ENCODE results near the gene TOMM5.

The TOMM5 gene

GRCh38 chr9:37619806-37620205, 27.4 kb upstream of the TOMM5 start:
- DNase-seq (ENCODE audit: low read depth in 1 of 2, low spot score in 1 of 2) = no peak
- H3K27me3 ChIP-seq (ENCODE audit: insufficient read depth, poor library complexity, severe bottlenecking) = peaks cover 3% of the 10 kb centered on the region
- H3K27ac ChIP-seq (replicated peaks) = no peak overlapping the region
- no peak overlapping the region for H3K4me3 ChIP-seq (replicated peaks; ENCODE audit: insufficient read depth, low read length)
- no peak for TF ChIP-seq SPI1 (IDR thresholded peaks at IDR 0.05; ENCODE audit: borderline replicate concordance, low read depth)
- TF ChIP-seq REST (IDR thresholded peaks at IDR 0.05; ENCODE audit: insufficient replicate concordance, low read depth) = no peak
- no peak for TF ChIP-seq POLR2AphosphoS5 (IDR thresholded peaks at IDR 0.05; ENCODE audit: low read depth)
- TF ChIP-seq GABPA (IDR thresholded peaks at IDR 0.05; ENCODE audit: low read depth) = no peak
- TF ChIP-seq CTCF (IDR thresholded peaks at IDR 0.05; ENCODE audit: insufficient read depth, low read length) = no peak

GRCh38 chr9:37618817-37619216, 26.4 kb upstream of the TOMM5 start:
- TF ChIP-seq REST (IDR thresholded peaks at IDR 0.05; ENCODE audit: insufficient replicate concordance, low read depth) (no peak), CTCF (IDR thresholded peaks at IDR 0.05; ENCODE audit: insufficient read depth, low read length) (no peak), SPI1 (IDR thresholded peaks at IDR 0.05; ENCODE audit: borderline replicate concordance, low read depth) (no peak), GABPA (IDR thresholded peaks at IDR 0.05; ENCODE audit: low read depth) (no peak), POLR2AphosphoS5 (IDR thresholded peaks at IDR 0.05; ENCODE audit: low read depth) (no peak)
- peaks cover 3% of the 10 kb centered on the region for H3K27me3 ChIP-seq (ENCODE audit: insufficient read depth, poor library complexity, severe bottlenecking)
- no peak for DNase-seq (ENCODE audit: low read depth in 1 of 2, low spot score in 1 of 2)
- no peak overlapping the region for H3K27ac ChIP-seq (replicated peaks)
- H3K4me3 ChIP-seq (replicated peaks; ENCODE audit: insufficient read depth, low read length) = no peak overlapping the region

GRCh38 chr9:37617832-37618231, 25.4 kb upstream of the TOMM5 start:
- H3K27ac ChIP-seq (replicated peaks) = no peak overlapping the region
- DNase-seq (ENCODE audit: low read depth in 1 of 2, low spot score in 1 of 2) = no peak
- H3K27me3 ChIP-seq (ENCODE audit: insufficient read depth, poor library complexity, severe bottlenecking) = peaks cover 8% of the 10 kb centered on the region
- H3K4me3 ChIP-seq (replicated peaks; ENCODE audit: insufficient read depth, low read length) = no peak overlapping the region
- no peak for TF ChIP-seq GABPA (IDR thresholded peaks at IDR 0.05; ENCODE audit: low read depth)
- no peak for TF ChIP-seq REST (IDR thresholded peaks at IDR 0.05; ENCODE audit: insufficient replicate concordance, low read depth)
- no peak for TF ChIP-seq POLR2AphosphoS5 (IDR thresholded peaks at IDR 0.05; ENCODE audit: low read depth)
- no peak for TF ChIP-seq CTCF (IDR thresholded peaks at IDR 0.05; ENCODE audit: insufficient read depth, low read length)
- TF ChIP-seq SPI1 (IDR thresholded peaks at IDR 0.05; ENCODE audit: borderline replicate concordance, low read depth) = no peak
